Esophagus squamous epithelium (tissue), 5 donors: Measurements from ENCODE around the gene GSC2. TPM values are rescaled to one million over a fixed set of nuclear protein-coding genes. Genes with fewer than 3 reads are reported as not detected.
A peak's percentile ranks its signal among the peaks of the same experiment; 100 is the strongest.

Experiments used
- DNase-seq: peaks from one replicate; lab custom pipeline; 2025; lab: John Stamatoyannopoulos, UW
- H3K27ac ChIP-seq, 4 donors: fragments of 200-600 bp; sonication (generic); one replicate each; pipeline ENCODE4 v1.5.1; 2016 to 2019; ENCODE audit warnings: mild to moderate bottlenecking in 1 of 4
- H3K27me3 ChIP-seq, 4 donors: fragments of 200-600 bp; sonication (generic); 1 replicate in 3 of 4; 2 replicates in 1 of 4; pipeline versions ENCODE4 v1.5.1 to v1.6.0; 2017 to 2021; ENCODE audit warnings: antibody characterized with exemption in 1 of 4
- H3K36me3 ChIP-seq, 3 donors: fragments of 200-600 bp; sonication (generic); one replicate each; pipeline ENCODE4 v1.5.1; 2016 to 2019
- H3K4me1 ChIP-seq, 3 donors: fragments of 200-600 bp; sonication (generic); one replicate each; pipeline ENCODE4 v1.5.1; 2017 to 2019
- H3K4me3 ChIP-seq, 4 donors: fragments of 200-600 bp; sonication (generic); 1 replicate in 3 of 4; 2 replicates in 1 of 4; pipeline ENCODE4 v1.5.1; 2016 to 2019; ENCODE audit warnings: mild to moderate bottlenecking in 2 of 4, moderate library complexity in 1 of 4
- H3K9me3 ChIP-seq, 3 donors: fragments of 200-600 bp; sonication (generic); one replicate each; pipeline ENCODE4 v1.5.1; 2016 to 2019
- CTCF ChIP-seq, 6 experiments: fragments of 450-650 bp in 4 of 6; fragments of 200-600 bp in 2 of 6; sonication (generic) in 2 of 6; IDR thresholded peaks; one replicate each; pipeline ENCODE4 v1.5.1; 2016 to 2019; ENCODE audit warnings: antibody characterized with exemption in 6 of 6, mild to moderate bottlenecking in 4 of 6, moderate library complexity in 4 of 6
- POLR2A ChIP-seq, 4 donors: fragments of 450-650 bp; IDR thresholded peaks; one replicate each; pipeline ENCODE4 v1.6.1; 2017; ENCODE audit warnings: antibody characterized with exemption in 4 of 4, mild to moderate bottlenecking in 4 of 4, moderate library complexity in 3 of 4
- WGBS, 2 donors: methylation state at CpG; one replicate each; pipeline ENCODE4 v1.1.5; 2018; 5-methylcytosine and 5-hydroxymethylcytosine counted together
- intact Hi-C: fragments of 100-400 bp; cut with DNase I; formaldehyde crosslinking; loops from one replicate; pipeline ENCODE4 v1.15.0; 2022
- total RNA-seq, 4 donors: library from RNA; depleted of rRNA; stranded (reverse); fragments of >200 nt; gene quantifications; one replicate each; pipeline ENCODE4 v1.1.0, GENCODE V29; 2016
- donor health status: DM: yes; HTN: yes; CAD: no.

GSC2 gene
- total RNA-seq, 4 donors from 2014 or later, result not detected

DNA sequence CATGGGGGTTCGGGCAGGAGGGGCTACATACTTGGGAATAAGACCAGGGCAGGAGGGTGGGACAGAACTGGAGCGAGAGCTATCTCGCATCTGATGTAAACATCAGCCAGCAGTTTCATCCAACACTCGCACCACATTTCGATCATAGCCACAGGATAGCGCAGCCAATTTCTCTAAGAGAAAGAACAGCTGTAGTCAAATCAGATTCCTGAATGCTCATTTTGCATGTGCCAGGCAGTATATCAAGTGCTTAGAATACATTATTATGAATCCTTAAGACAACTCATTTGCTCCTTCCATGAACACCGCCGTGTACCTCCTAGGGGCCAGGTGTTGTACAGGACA is 42.4 kb downstream of the GSC2 start:
- H3K36me3 ChIP-seq, result peaks cover 0 to 8% (median 0%) of the 10 kb centered on the region in 3 donors
- no peak overlapping the region for H3K4me3 ChIP-seq
- intact Hi-C loops, result no loop called here
- no peak for DNase-seq
- 79 to 88% methylated on average over 8 of the region's 8 CpGs for WGBS, 2 donors
- H3K27me3 ChIP-seq, result no peaks in the 10 kb centered on the region
- H3K27ac ChIP-seq, result peak overlapping the region in 1 of 4 donors; percentile 83
- peaks cover 20 to 89% (median 44%) of the 10 kb centered on the region in 3 donors for H3K4me1 ChIP-seq
- TF ChIP-seq CTCF (IDR thresholded peaks at IDR 0.05) (no peak), POLR2A (IDR thresholded peaks at IDR 0.05) (no peak)
- H3K9me3 ChIP-seq, result no peaks in the 10 kb centered on the region

DNA sequence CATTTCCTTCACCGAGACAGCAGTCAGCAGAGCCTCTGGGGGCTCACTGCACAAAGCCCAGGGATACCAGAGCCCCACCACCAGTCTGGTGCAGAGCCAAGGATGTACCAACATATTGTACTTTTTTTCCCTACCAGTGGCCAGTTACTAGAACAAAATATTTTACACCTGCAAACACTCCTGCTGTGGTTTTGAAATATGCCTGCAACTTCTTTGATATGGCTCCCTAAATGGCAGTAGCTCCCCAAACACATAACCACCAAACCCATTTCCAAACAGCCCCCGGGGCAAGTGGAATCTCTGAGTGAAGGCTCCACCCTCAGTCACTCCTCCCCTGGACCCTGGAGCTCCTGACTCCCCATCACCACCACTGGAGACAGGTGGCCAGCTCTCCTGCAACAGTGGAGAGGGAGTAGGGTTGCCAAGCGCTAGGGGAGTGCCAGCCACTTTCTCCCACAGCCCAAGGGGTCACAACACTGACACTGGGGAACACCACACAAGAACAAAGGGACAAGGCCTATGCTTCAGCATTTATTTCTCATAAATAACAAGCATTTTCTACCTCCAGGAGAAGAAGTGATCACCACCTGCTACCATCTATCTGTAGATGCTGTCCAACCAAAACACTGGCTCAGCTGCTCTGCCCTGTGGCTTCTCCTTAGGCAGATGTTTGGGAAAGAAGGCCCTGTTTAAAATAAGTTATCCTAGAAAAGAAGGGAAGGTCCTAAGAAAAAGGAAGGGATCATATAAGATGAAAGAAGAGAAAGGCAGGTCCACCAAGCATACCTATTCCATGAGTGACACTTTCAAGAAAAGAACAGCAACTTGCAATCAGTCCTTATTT is 43.0 kb downstream of the GSC2 start:
- peaks cover 0 to 8% (median 0%) of the 10 kb centered on the region in 3 donors for H3K36me3 ChIP-seq
- no peak for DNase-seq
- intact Hi-C loops, result no loop called here
- no peak overlapping the region for H3K27ac ChIP-seq
- no peaks in the 10 kb centered on the region for H3K27me3 ChIP-seq
- WGBS, 2 donors, result 44 to 58% methylated on average over 2 of the region's 3 CpGs
- no peak for TF ChIP-seq POLR2A (IDR thresholded peaks at IDR 0.05)
- TF ChIP-seq CTCF (IDR thresholded peaks at IDR 0.05), result no peak
- peaks cover 20 to 83% (median 44%) of the 10 kb centered on the region in 3 donors for H3K4me1 ChIP-seq
- H3K4me3 ChIP-seq, result no peak overlapping the region
- H3K9me3 ChIP-seq, result no peaks in the 10 kb centered on the region

GRCh38 chr22:19105867-19106802 is 44.0 kb downstream of the GSC2 start:
- H3K36me3 ChIP-seq, result peaks cover 0 to 8% (median 0%) of the 10 kb centered on the region in 3 donors
- intact Hi-C loops, result no loop called here
- H3K4me3 ChIP-seq, result no peak overlapping the region
- no peaks in the 10 kb centered on the region for H3K9me3 ChIP-seq
- DNase-seq, result no peak
- TF ChIP-seq CTCF (IDR thresholded peaks at IDR 0.05) (peak in 2 of 6 experiments; percentile 20 to 24), POLR2A (IDR thresholded peaks at IDR 0.05) (no peak)
- peaks cover 20 to 76% (median 44%) of the 10 kb centered on the region in 3 donors for H3K4me1 ChIP-seq
- 55 to 67% methylated on average over 14 of the region's 18 CpGs for WGBS, 2 donors
- H3K27me3 ChIP-seq, result no peaks in the 10 kb centered on the region
- H3K27ac ChIP-seq, result peak overlapping the region in 3 of 4 donors; percentile 17 to 29 (median 26)

DNA sequence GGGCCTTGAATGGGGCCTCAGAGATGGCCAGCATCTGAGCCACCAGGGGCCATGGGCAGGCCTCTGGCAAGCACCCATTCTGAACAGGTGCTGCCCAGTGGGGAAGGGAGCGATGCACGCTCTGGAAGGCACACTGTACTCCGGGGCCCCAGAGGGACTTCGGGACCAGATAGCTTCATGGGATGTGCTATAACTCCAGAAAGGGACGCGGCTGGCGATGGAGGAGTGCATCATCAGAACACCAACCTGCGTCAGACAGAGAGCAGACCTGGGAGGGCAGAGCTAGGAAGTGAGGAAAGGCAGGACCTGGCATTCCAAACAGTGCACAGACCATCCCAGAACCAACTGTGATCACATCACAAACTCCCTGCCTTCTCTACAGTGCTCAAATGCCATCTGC is 44.6 kb downstream of the GSC2 start:
- DNase-seq, result no peak
- H3K27me3 ChIP-seq, result no peaks in the 10 kb centered on the region
- no peak for TF ChIP-seq CTCF (IDR thresholded peaks at IDR 0.05)
- no peak for TF ChIP-seq POLR2A (IDR thresholded peaks at IDR 0.05)
- intact Hi-C loops, result no loop called here
- peak overlapping the region in 3 of 4 donors; percentile 17 to 29 (median 26) for H3K27ac ChIP-seq
- no peak overlapping the region for H3K4me3 ChIP-seq
- H3K9me3 ChIP-seq, result no peaks in the 10 kb centered on the region
- H3K4me1 ChIP-seq, result peaks cover 15 to 69% (median 44%) of the 10 kb centered on the region in 3 donors
- WGBS, 2 donors, result 90 to 94% methylated on average over 5 to 8 of the region's 8 CpGs
- H3K36me3 ChIP-seq, result peaks cover 0 to 8% (median 0%) of the 10 kb centered on the region in 3 donors
